NCI-H187 (cell line): Measurements from ENCODE around the gene RASSF5.
A peak's percentile ranks its signal among the peaks of the same experiment; 100 is the strongest.
"Not testable (repeated sequence)": the region's sequence is repeated elsewhere in the genome, so short reads cannot be mapped to it uniquely, and the experiment has no call there.

Source experiments
- DNase-seq, 2 experiments: peaks; one replicate each; lab custom pipeline; 2025; lab: John Stamatoyannopoulos, UW

RASSF5 gene

DNA sequence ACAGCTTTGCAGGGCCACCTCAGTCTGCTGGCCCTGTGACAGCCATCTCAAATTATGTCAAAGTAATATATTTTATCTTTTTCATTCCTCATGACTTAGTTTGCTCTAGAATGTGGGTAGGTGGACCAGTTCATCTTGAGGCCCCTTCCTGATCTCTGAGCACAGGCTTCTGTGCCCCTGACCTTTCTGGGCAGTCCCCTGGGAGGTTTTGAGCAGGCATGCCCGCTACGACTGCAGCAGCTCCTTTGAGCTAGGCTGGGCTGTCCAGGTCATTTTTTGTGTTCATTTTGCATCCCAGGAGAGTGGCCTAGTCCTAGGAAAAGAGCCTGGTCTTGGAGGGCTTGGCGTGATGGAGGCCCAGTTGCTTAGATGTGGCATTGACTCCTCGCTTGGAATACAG lies 62.2 kb downstream of the RASSF5 start:
- DNase-seq = no peak

DNA sequence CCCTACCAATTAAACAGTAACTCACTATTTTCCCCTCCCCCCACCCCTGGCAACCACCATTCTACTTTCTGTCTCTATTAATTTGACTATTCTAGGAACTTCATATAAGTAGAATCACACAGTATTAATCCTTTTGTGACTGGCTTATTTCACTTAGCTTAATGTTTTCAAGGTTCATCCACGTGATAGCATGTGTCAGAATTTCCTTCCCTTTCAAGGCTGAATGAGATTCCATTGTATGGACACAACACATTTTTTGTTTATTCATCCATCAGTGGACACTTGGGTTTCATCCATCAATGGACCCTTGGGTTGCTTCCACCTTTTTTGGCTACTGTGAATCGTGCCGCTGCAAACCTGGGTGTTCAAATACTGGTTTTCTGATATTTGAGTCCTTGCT lies 63.2 kb downstream of the RASSF5 start:
- no peak for DNase-seq

DNA sequence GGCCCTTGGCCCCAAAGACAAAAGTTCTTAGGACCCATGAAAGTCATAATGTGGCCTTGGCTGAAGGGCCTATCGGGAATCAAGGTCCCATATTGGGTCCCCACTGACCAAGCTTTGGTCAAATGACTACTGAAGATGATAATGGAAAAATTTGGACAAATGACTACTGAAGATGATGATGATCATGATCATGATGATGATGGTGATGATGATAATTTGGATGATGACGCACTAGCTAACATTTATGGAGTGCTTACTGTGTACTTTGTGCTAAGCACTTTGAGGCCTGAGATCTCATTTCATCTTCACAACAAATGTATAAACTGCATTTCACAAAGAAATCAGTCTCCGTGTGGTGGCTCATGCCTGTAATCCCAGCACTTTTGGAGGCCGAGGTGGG lies 65.5 kb downstream of the RASSF5 start:
- DNase-seq = no peak

DNA sequence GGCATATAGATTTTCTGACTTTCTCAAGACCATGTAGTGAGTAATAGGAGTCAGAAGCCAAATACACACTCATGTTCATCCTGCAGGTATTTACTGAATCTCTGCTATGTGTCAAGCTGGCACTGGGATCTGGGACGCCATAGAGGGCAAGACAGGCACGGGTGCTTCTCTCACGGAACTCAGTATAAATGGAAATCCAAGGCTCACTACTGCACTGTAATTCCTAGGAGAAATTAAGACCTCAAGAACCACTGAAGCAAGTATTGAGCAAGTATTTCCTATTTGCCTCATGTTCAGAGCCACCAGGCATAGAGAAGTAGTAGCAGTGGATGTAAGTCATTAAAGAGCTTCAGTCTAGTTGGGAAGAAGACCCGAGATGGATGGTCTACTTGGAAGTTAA lies 66.0 kb downstream of the RASSF5 start:
- DNase-seq = no peak

DNA sequence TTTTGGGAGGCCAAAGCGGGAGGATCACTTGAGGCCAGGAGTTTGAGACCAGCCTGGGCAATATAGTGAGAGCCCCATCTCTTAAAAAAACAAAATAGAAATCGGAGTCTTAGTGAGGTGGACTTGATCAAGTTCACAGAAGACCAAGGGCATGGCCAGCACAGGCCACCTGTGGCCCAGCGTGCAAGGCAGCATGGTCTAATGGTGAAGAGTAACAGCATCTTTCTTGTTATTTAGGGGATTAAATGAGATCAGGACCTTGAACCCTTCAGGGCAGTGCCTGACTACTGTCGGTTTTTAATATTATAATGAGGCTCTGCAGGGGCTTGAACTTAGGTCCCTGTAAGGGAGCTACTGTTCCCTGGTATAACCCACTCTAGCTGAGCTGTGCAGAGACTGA lies 66.4 kb downstream of the RASSF5 start:
- DNase-seq = no peak

DNA sequence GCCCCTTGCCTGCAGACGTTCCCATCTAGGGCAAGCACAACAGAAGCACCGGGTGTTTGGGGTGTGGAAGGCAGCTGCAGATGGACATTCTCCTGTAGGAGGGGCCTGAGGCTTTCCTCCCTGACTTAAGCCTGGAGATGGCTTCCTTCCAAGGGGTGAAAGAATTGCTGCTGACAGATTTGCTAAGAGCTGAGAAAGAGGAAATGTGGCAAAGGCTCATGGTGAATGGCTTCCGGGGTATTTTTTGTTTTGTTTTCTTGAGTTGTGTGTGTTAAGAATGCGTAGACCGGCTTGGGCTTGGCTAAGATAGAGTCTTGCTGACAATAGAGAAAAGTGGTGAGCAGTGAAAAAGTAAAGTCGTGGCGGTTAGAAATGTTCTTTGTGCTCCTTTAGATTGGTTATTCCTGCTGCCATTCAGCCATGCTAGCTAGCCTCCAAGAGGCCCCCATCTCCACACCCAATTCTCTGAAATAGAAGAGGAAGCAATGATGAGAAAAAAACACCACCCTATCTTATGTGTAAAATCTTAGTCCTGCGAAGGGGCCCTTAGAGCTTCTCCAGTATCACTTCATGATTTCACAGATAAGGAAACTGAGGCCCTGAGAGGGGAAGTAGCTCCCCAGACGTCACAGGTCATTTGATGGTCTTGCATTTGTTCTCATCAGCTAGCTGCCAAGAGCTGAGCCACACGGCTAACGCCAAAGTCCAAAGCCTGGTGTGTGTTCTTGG lies 68.0 kb downstream of the RASSF5 start:
- no peak for DNase-seq

DNA sequence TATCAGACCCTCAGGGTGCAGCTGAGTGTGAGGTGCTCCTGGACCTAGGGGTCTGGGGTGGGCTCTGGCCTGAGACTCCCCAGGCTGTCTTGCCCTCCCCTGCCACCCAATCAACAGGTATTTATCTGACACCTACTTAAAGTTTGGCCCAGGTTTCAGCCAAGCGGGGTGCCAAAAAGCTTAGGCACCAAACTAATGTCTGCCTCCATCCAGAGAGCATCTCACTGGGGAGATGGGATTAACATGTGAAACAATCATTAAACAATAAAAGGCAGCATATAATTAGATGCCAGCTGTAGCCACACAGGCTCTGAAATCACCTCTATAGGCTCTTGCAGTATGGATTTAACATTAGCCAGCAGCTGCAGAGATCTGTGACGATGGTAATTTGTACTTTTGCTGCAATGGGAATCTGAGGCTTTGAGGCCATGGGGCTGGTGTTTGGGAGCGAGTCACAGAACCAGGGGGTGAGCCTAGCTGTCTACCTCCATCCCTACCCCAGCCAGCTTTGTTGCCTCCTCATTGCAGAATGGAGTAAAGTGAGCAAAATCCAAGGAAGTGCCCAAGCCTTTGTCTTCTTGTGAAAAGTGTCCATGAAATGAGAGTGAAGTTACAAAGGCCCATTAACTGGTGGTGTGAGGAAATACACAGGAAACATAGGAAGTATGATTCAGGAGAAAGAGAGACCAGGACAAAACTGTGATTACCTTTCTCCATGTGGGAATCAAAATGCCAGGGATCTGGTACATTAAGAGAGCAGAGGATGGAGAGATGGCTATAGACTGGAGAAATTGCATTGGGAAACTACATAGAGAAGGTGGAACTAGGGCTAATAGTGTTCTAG lies 68.8 kb downstream of the RASSF5 start:
- no peak for DNase-seq

DNA sequence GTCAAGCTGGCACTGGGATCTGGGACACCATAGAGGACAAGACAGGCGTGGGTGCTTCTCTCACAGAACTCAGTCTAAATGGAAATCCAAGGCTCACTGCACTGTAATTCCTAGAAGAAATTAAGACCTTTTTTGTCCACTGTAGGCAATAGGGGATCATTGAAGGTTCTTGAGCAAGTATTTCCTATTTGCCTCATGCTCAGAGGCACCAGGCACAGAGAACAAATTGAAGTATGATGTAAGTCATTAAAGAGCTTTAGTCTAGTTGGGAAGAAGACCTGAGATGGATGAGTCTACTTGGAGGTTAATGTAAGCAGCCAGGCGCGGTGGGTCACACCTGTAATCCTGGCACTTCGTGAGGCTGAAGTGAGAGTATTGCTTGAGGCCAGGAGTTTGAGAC lies 70.3 kb downstream of the RASSF5 start:
- no peak for DNase-seq

DNA sequence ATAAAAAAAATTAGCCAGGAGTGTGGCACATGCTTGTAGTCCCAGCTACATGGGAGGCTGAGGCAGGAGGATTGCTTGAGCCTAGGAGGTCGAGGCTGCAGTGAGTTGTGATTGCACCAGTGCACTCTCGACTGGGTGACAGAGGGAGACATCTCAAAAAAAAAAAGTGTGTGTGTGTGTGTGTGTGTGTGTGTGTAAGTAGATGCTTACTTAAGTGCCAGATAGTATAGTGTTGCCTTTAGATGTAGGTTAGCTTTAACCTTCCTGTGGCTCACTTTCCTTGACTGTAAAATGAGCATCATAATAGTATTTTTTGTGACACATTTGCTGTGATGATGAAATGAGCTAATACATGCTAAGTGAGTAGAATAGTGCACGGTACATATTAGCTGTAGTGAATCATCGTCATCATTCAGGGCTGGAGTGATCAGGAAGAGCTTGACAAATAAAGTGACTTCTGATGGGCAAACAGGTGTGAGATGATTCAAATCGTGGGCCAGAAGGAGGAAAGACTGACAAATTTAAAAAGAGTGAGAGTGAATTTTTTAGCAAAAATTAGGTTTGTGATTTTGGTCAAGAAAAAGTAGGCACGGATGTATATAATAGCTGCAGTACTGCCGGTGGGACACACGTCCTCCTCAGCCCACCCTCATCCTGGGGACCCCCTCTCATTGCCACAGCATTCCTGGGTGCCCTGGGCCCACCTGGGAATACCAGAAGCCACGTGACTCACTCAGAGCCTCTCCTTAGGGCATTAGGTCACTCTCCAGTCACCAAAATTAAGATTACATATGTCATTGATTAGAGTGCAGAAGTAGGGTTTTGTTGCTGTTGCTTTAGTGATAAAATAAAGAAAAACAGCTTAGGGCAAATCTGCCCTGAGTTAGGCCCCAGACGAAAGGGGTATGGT lies 71.0 kb downstream of the RASSF5 start:
- no peak for DNase-seq

DNA sequence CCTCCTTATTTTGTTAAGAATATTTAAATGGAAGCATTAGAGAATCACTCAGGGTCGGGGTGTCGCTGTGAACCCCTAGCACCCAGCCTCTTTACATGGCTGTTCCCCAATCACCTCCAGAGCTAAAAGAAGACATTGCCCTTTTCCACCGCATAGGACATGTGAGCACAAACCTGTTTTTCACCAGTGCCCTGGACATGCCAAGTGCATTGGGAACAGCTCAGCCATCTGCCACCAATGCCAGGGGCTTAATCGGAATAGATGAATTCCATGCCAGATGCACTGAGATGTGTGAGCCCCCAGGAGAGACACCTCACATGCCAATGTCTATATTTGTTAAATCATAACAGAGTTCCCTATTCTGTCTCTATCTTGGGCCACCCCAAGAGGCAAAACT lies 71.6 kb downstream of the RASSF5 start:
- no peak for DNase-seq

DNA sequence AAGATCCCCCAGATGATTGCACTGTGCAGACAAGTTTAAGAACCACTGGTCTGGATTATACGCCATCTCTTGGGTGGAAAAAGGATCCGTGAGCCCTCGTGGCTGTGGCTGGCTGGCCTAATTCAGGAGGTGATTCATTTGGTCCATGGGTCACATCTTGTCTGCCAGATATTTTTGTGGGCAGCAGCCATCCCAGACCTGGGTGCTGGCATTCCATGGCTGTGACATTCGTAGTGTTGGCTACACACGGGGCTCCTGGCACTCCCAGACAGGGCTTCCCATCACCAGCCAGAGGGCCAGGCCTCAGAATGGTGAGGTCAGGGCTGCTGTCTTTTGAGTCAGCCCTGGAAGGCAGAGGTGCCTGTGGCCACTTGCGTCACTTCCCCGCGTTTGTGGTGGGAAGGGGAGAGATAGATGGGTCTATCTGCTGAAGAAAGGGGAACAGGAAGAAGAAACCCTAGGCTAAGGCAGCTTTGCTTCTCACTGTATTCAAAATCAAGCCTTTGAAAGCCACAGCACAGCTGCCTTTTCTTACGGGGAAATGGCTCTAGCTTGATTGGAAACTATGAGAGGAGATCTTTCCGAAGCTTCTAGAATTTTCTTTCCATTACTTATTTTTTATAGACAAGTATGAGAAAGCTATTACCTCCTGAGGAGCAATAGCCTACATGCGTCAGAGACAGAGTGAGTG lies 72.6 kb downstream of the RASSF5 start:
- no peak for DNase-seq

DNA sequence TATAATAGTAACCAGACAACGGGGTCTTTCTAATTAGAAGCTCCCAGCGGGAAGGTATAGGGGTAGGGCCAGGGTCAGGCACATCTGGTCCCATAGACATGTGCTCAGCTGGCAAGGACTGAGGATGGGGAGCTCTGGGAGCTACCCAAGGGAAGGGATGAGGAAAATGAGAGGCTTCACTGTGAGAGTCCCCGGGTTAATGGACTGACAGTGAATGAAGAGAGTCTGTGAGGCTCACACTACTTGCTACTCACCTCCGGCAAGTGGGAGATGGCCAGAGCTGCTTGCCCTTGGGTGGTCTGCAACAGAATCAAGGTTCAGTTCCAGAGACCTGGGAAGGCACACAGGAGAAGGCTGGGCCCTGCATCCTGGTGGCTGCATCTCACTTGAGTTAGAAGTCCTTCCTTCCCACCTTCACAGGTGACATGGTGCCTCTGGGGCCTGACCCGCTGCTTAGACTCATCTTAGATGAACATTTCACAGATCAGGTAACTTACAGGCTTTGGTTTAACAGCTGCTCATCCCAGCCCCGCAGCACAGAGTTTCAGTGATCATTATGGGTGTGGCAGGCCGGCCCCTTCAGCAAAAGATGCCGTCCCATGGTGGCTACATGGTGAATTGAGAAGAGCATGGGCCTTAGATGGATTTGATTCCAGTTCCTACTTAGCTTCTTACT lies 73.2 kb downstream of the RASSF5 start:
- no peak for DNase-seq

DNA sequence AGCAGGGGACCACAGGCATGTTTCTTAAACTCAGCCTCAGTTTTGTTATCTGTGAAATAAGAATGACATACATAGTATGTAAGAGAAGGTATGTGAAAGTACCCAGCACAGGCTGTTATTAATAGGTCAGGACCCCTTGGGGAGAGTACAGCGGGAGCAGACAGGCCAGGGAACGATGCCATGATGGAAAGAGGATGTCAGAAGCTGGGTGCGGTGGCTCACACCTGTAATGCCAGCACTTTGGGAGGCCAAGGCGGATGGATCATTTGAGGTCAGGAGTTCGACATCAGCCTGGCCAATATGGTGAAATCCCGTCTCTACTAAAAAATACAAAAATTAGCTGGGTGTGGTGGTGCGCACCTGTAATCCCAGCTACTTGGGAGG lies 73.8 kb downstream of the RASSF5 start:
- not testable (repeated sequence) for DNase-seq

DNA sequence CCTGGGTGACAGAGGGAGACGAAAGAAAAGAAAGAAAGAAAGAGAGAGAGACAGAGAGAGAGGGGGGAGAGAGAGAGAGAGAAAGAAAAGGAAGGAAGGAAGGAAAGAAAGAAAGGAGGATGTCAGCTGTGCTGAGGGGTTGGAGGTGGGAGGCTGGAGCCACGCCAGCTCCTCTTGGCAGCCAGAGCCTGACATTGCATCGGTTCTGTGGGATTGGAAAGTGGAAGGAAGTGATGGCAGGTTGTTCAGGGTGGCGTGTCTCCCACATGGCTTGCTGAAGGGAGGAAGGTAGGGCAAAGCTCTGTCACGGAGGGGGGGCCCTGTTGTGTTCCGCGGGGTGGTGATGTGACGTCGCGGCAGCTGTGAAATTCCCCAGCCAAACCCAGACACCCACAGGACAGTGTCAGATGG lies 74.2 kb downstream of the RASSF5 start:
- no peak for DNase-seq

DNA sequence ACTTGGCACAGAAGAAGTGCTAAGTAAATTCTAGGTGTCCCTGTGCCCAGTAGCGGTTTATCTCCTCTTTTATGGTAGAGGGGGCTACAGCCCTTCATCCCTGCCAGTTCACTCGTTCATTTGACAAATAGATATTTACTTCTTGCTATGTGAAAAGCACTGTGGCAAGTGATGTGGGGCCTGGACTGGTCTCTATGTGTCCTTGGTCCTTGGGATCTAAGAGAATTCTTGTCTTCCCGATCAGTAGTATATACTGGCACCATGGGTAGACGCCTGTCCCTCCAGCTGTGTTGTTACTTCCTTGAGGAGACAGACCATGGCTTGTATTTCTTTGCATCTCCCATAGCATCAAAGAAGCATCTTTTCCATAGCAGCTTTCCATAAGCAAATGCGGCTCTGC lies 75.2 kb downstream of the RASSF5 start:
- no peak for DNase-seq

DNA sequence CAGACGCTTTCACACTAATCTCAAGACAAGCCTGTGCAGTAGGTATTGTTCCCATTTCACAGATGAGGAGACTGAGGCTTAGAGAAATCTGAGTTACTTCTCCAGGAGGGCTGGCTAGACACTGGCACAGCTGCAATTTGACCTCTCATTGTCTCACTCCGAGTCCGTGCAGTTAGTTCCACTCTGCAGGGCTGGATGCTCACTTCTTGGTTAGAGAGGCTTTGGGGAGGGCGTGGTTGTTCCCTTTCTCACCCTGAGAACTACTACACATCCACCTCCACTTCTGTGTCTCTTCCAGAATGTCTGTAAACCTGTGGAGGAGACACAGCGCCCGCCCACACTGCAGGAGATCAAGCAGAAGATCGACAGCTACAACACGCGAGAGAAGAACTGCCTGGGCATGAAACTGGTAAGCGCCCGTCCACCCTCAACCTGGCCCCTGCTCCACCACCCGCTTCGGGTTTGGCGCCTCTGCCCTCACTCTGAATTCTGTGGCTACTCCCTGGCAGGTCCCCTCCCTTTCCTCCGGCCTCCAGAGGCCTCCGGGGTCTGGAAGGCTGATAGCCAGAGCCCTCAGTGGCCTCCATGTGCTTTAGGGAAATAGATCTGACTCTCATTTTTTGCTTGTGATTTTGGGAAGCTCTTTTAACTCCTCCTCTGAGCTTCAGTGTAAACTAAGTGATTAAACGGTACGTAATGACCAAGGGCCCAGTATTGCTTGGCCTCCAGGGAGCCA lies 75.8 kb downstream of the RASSF5 start:
- DNase-seq = no peak

DNA sequence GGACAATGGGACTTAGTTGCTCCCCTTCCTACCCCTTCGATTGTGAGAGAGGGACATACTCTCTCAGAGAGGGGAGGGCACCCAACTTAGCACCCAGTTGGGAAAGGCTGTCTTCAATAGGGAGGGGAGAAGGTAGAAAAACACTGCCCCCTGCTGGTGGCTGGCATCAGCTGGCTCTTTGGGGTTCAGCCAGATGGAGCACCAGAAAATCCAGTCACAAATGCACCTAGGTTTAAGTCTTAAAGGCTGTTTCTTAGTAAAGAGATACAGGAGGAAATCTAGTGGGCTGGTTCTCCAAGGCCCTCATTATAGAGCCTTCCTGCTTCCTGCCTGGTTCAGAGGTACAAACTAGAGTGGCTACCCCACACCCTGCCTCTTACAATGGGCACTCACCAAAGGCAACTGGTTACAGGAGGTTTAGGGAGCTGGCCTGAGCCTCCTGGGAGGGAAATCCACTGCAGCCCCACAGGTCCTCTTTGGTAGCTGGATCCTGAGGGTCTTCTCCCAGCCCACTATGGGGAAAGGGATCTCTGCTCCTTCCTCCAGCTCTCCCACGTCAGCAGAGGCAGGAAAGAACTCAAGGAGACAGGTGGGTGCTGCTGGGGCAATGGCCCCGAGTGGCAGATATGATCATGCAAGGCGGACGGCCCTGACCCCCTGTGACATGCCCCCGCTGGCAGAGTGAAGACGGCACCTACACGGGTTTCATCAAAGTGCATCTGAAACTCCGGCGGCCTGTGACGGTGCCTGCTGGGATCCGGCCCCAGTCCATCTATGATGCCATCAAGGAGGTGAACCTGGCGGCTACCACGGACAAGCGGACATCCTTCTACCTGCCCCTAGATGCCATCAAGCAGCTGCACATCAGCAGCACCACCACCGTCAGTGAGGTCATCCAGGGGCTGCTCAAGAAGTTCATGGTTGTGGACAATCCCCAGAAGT lies 76.6 kb downstream of the RASSF5 start:
- DNase-seq = peak; percentile 45 to 87

DNA sequence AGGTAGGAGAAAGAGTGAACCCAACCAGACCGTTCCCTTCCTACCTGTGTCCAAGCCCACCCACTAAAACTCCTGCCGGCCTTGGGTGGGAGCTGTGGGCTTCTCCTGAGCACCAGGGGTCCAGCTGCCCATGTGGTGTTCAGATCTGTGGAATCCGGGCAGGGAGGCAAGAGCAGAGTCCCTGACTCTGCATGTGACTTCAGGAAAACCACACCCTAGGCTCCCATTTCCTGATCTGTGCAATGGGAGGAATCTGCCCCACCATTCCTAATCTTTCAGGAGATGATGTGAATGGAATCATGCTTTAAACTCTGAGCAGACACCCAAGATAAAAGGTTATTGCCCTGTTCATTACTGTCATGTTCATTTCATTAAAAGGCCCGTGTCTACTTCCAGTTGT lies 77.4 kb downstream of the RASSF5 start:
- no peak for DNase-seq
